Fibroblast of villous mesenchyme (primary cell): ENCODE data around the gene ITGB2. TPM values are rescaled to one million over a fixed set of nuclear protein-coding genes. Genes with fewer than 3 reads are reported as not detected.
A peak's percentile ranks its signal among the peaks of the same experiment; 100 is the strongest.

Source experiments
- DNase-seq: peaks from one replicate; pipeline ENCODE4 v3.0.0-alpha.2; 2010; ENCODE audit warnings: low read depth
- H3K4me3 ChIP-seq: 2 replicates; pipeline ENCODE4 v1.5.1; 2011; ENCODE audit warnings: low read depth, mild to moderate bottlenecking, low read length
- total RNA-seq: library from RNA; depleted of rRNA; stranded (reverse); fragments of >200 nt; gene quantifications from 2 replicates; pipeline ENCODE4 v1.2.3, GENCODE V29; 2012
- TF ChIP-seq, protein P1 (sequence below): IDR thresholded peaks from 2 replicates; pipeline ENCODE4 v1.5.1; 2012; ENCODE audit warnings: low read depth, mild to moderate bottlenecking, low read length; ENCODE audit not compliant: insufficient read depth

Gene ITGB2
- total RNA-seq, 1 donor = 0.43 TPM

DNA sequence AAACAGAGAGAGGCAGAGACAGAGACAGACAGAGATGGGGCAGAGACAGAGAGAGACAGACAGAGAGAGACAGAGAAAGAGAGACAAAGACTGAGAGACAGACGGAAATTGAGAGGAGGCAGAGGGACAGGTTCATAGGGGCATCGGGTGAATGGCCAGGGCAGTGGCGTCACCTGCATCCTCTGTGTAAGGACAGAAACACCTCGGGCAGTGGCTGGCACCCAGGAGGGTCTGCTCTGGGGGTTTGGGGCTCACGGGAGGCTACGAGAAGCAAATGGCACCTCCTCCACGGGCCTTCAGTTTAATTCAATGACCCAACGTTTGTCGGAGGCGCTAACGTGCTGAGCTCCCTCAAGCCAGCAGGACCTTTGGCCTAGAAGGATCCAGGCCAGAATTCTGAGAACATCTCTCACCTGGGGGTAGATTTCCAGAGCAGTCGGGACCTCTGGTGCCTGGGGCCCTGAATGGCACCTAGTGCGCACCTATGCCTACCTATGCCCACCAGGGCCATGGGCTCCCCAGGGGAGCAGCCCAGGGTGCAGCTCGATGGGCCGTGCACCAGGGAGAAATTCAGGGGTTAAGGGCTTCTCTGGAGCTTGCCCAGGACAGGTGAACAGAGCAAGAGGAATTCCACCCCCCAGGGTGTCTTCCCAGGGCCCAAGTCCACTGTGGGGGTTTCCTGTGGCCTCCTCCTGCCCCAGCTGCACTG is 26.6 kb downstream of the ITGB2 start:
- TF ChIP-seq, protein P1, sequence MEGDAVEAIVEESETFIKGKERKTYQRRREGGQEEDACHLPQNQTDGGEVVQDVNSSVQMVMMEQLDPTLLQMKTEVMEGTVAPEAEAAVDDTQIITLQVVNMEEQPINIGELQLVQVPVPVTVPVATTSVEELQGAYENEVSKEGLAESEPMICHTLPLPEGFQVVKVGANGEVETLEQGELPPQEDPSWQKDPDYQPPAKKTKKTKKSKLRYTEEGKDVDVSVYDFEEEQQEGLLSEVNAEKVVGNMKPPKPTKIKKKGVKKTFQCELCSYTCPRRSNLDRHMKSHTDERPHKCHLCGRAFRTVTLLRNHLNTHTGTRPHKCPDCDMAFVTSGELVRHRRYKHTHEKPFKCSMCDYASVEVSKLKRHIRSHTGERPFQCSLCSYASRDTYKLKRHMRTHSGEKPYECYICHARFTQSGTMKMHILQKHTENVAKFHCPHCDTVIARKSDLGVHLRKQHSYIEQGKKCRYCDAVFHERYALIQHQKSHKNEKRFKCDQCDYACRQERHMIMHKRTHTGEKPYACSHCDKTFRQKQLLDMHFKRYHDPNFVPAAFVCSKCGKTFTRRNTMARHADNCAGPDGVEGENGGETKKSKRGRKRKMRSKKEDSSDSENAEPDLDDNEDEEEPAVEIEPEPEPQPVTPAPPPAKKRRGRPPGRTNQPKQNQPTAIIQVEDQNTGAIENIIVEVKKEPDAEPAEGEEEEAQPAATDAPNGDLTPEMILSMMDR = no peak
- no peak for DNase-seq
- H3K4me3 ChIP-seq = no peak overlapping the region

GRCh38 chr21:44893278-44893556 is 27.5 kb downstream of the ITGB2 start:
- no peak overlapping the region for H3K4me3 ChIP-seq
- no peak for DNase-seq
- TF ChIP-seq, protein P1 = no peak

DNA sequence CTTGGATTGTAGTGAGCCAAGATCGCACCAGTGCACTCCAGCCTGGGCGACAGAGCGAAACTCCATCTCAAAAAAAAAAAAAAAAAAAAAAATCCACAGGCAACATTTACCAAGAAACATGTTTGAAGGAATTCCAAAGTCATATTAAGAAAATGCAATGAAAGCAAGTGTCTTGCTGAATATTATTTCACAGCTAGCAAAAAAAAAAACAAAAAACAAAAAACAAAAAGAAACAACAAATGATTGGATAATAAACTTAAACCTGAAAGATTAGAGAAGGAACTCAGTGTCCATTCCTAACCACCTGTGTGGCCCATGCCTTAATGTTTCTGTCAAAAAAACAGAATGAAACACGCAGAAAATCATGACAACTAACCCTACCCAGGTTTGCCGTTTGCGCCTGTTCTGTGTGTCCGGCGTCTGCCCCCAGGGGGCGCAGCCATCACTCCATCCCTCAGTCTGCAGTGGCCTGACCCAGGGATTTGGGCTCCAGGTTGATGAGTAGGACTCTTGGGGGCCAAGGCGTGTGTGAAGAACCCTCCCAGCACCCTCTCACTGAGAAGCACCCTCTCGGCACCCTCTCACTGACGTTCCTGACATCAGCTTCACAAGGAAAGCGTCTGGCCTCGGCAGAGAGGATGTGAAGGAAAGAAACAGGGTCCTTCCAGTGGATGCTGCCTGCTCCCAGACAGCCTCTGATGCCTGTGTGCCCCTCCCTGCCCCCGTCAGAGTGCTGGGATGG is 28.0 kb downstream of the ITGB2 start:
- H3K4me3 ChIP-seq = no peak overlapping the region
- TF ChIP-seq, protein P1 = peak; percentile 94
- DNase-seq = peak; percentile 53

GRCh38 chr21:44892095-44892494 is 28.6 kb downstream of the ITGB2 start:
- DNase-seq = no peak
- H3K4me3 ChIP-seq = no peak overlapping the region
- TF ChIP-seq, protein P1 = no peak

GRCh38 chr21:44891631-44892031 is 29.1 kb downstream of the ITGB2 start:
- H3K4me3 ChIP-seq = no peak overlapping the region
- no peak for DNase-seq
- TF ChIP-seq, protein P1 = no peak

DNA sequence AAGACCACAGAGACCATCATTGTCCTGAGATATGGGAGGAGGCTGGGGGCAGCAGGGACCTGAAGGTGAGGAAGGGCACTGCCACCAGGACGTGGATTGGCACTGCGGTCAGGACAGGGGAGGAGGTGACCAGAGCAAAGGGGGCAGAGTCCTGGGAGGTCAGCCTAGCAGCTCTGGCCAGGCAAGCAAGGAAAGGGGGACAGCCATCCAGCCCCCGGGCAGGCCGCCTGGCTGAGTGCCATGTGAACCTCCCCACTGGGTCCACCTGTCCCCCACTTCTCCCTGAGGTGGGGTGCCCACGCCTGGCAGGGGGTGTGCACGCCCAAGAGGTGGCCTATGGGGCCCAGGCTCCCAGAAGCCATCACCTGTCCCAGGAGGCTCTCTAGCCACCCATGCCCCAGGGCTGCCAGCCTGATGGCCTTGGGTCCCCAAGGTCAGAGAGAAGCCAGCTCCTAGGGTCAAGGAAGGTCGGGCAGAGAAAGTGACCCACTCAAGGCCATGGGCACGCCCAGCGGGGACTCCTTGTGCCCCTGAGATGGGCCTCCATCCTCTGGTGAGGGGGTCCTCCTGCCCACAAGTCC is 29.6 kb downstream of the ITGB2 start:
- no peak for DNase-seq
- TF ChIP-seq, protein P1 = no peak
- no peak overlapping the region for H3K4me3 ChIP-seq
